NCI-H748 (cell line): ENCODE measurements around the gene ARID3A.

ENCODE experiments used
- DNase-seq: peaks from one replicate; lab custom pipeline; 2025; ENCODE audit not compliant: unreplicated experiment; lab: John Stamatoyannopoulos, UW

ARID3A gene

GRCh38 chr19:1000591-1001537, 75.0 kb downstream of the ARID3A start:
- peak; percentile 7 for DNase-seq

- DNase-seq: peak; percentile 33
Observed at GRCh38 chr19:1001538-1002166, 75.8 kb downstream of the ARID3A start.

GRCh38 chr19:1002600-1002999, 76.8 kb downstream of the ARID3A start:
- no peak for DNase-seq

GRCh38 chr19:1003283-1003682, 77.4 kb downstream of the ARID3A start:
- no peak for DNase-seq

GRCh38 chr19:1004204-1004802, 78.5 kb downstream of the ARID3A start:
- no peak for DNase-seq

- DNase-seq: peak; percentile 13
Observed at GRCh38 chr19:1004803-1005664, 79.2 kb downstream of the ARID3A start.

GRCh38 chr19:1006711-1007398, 81.0 kb downstream of the ARID3A start:
- no peak for DNase-seq

- DNase-seq: no peak
Observed at GRCh38 chr19:1007399-1008251, 81.8 kb downstream of the ARID3A start.

- DNase-seq: no peak
Observed at GRCh38 chr19:1008268-1009040, 82.6 kb downstream of the ARID3A start.

- no peak for DNase-seq
Observed at GRCh38 chr19:1009041-1009980, 83.5 kb downstream of the ARID3A start.

GRCh38 chr19:1009981-1010538, 84.2 kb downstream of the ARID3A start:
- no peak for DNase-seq

- no peak for DNase-seq
Observed at GRCh38 chr19:1010586-1011510, 85.0 kb downstream of the ARID3A start.

- no peak for DNase-seq
Observed at GRCh38 chr19:1011831-1012333, 86.0 kb downstream of the ARID3A start.

- DNase-seq: no peak
Observed at GRCh38 chr19:1012334-1012733, 86.5 kb downstream of the ARID3A start.

- DNase-seq: no peak
Observed at GRCh38 chr19:1013218-1013617, 87.4 kb downstream of the ARID3A start.
